Gastroesophageal sphincter (tissue), 3 donors: ENCODE measurements around the gene MTA1.

ENCODE experiments used
- POLR2A ChIP-seq, 2 donors: fragments of 450-650 bp; IDR thresholded peaks; one replicate each; pipeline ENCODE4 v1.6.1; 2017; ENCODE audit warnings: antibody characterized with exemption in 2 of 2, mild to moderate bottlenecking in 2 of 2, moderate library complexity in 1 of 2
- TF ChIP-seq, protein P1 (sequence below), 4 experiments: fragments of 200-600 bp in 2 of 4; fragments of 450-650 bp in 2 of 4; sonication (generic) in 1 of 4; IDR thresholded peaks; one replicate each; pipeline ENCODE4 v1.5.1; 2017 to 2019; ENCODE audit warnings: antibody characterized with exemption in 4 of 4, mild to moderate bottlenecking in 2 of 4, moderate library complexity in 2 of 4

DNA sequence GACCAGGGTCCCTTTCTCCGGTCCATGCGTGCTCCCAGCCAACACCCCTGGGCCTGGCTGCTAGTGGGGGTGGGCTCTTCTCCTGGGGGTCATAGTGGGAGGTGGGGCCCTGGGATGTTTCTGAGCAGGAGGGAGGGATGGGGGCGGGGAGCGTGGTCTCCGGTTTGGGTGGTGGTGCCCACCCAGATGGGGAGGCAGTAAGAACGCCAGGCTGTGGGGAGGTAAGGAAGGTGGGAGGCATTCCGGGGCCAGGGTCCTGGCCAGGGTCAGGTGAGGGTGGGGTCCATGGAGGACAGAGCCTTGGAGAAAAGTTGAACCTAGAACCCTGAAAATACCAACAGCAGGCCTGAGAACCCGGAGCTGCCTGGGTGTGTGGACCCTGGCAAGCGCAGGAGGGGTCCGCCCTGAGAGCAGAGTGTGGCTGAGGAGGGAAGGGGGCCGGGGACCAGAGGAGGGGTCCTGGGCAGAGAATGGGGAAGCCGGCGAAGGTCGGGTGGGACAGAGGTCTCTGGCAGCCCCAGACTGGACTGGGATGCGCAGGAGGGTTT lies 60.6 kb downstream of the MTA1 start:
- TF ChIP-seq POLR2A (IDR thresholded peaks at IDR 0.05), result no peak
- TF ChIP-seq, protein P1, sequence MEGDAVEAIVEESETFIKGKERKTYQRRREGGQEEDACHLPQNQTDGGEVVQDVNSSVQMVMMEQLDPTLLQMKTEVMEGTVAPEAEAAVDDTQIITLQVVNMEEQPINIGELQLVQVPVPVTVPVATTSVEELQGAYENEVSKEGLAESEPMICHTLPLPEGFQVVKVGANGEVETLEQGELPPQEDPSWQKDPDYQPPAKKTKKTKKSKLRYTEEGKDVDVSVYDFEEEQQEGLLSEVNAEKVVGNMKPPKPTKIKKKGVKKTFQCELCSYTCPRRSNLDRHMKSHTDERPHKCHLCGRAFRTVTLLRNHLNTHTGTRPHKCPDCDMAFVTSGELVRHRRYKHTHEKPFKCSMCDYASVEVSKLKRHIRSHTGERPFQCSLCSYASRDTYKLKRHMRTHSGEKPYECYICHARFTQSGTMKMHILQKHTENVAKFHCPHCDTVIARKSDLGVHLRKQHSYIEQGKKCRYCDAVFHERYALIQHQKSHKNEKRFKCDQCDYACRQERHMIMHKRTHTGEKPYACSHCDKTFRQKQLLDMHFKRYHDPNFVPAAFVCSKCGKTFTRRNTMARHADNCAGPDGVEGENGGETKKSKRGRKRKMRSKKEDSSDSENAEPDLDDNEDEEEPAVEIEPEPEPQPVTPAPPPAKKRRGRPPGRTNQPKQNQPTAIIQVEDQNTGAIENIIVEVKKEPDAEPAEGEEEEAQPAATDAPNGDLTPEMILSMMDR (IDR thresholded peaks at IDR 0.05), result no peak
